GM23248 (cell line): ENCODE measurements around the gene CSMD2. TPM values are rescaled to one million over a fixed set of nuclear protein-coding genes. Genes with fewer than 3 reads are reported as not detected.

ENCODE experiments used
- DNase-seq: peaks from one replicate; pipeline ENCODE4 v3.0.0-alpha.2; 2015
- H2AFZ ChIP-seq: fragments of 200-600 bp; sonication (generic); 2 replicates; pipeline ENCODE4 v1.6.1; 2016; ENCODE audit warnings: antibody characterized with exemption
- H3F3A ChIP-seq: fragments of 200-600 bp; sonication (generic); 2 replicates; pipeline ENCODE4 v1.6.1; 2016; ENCODE audit warnings: mild to moderate bottlenecking, antibody characterized with exemption, mixed run types; ENCODE audit not compliant: insufficient read depth
- H3K27ac ChIP-seq: fragments of 200-600 bp; sonication (generic); 2 replicates; pipeline ENCODE4 v1.5.1; 2016; ENCODE audit warnings: mild to moderate bottlenecking
- H3K27me3 ChIP-seq: fragments of 200-600 bp; sonication (generic); replicated peaks from 2 replicates; pipeline ENCODE4 v1.6.1; 2016; ENCODE audit warnings: mild to moderate bottlenecking; ENCODE audit not compliant: insufficient read depth
- H3K36me3 ChIP-seq: fragments of 200-600 bp; sonication (generic); 2 replicates; pipeline ENCODE4 v1.6.1; 2016; ENCODE audit warnings: low read depth, mild to moderate bottlenecking
- H3K4me1 ChIP-seq: fragments of 200-600 bp; sonication (generic); 2 replicates; pipeline ENCODE4 v1.6.1; 2016; ENCODE audit warnings: mild to moderate bottlenecking; ENCODE audit not compliant: insufficient read depth
- H3K4me2 ChIP-seq: fragments of 200-600 bp; sonication (generic); one replicate; pipeline ENCODE4 v1.6.1; 2016; ENCODE audit warnings: mild to moderate bottlenecking; ENCODE audit not compliant: unreplicated experiment
- H3K4me3 ChIP-seq: fragments of 200-600 bp; sonication (generic); 2 replicates; pipeline ENCODE4 v1.5.1; 2016; ENCODE audit warnings: mild to moderate bottlenecking
- H3K79me2 ChIP-seq: fragments of 200-600 bp; sonication (generic); 2 replicates; pipeline ENCODE4 v1.6.1; 2016; ENCODE audit warnings: mild to moderate bottlenecking; ENCODE audit not compliant: insufficient read depth
- H3K9ac ChIP-seq: fragments of 200-600 bp; sonication (generic); 2 replicates; pipeline ENCODE4 v1.6.1; 2016; ENCODE audit warnings: mild to moderate bottlenecking
- H3K9me2 ChIP-seq: fragments of 200-600 bp; sonication (generic); 2 replicates; pipeline ENCODE4 v1.6.1; 2016; ENCODE audit warnings: mixed run types, mild to moderate bottlenecking, moderate library complexity; ENCODE audit not compliant: insufficient read depth
- H3K9me3 ChIP-seq: fragments of 200-600 bp; sonication (generic); one replicate; pipeline ENCODE4 v1.6.1; 2017; ENCODE audit warnings: low read depth
- H4K20me1 ChIP-seq: fragments of 200-600 bp; sonication (generic); 2 replicates; pipeline ENCODE4 v1.6.0; 2016; ENCODE audit not compliant: insufficient read depth
- EZH2 ChIP-seq: fragments of 200-600 bp; sonication (generic); IDR thresholded peaks from 2 replicates; pipeline ENCODE4 v1.6.1; 2018; ENCODE audit warnings: antibody characterized with exemption, mild to moderate bottlenecking; ENCODE audit not compliant: insufficient read depth, poor library complexity, severe bottlenecking
- EZH2phosphoT487 ChIP-seq: fragments of 200-600 bp; sonication (generic); IDR thresholded peaks from 2 replicates; pipeline ENCODE4 v1.6.1; 2018; ENCODE audit warnings: antibody characterized with exemption, moderate library complexity, mild to moderate bottlenecking, low read depth; ENCODE audit not compliant: insufficient read depth
- WGBS, 2 experiments: methylation state at CpG; one replicate each; pipeline ENCODE4 v1.1.6; 2015 to 2017; ENCODE audit warnings: low lambda C conversion rate in 2 of 2, low coverage in 1 of 2; ENCODE audit errors: missing lambda C conversion rate in 2 of 2; 5-methylcytosine and 5-hydroxymethylcytosine counted together
- in situ Hi-C: fragments of 300-500 bp; cut with MboI; formaldehyde crosslinking; loops from 2 replicates; pipeline ENCODE4 v1.15.0; 2020
- polyA plus RNA-seq: library from polyadenylated mRNA; unstranded; fragments of >200 nt; fragmentation: Nextera tagmentation; extraction: Ambion mirVana; gene quantifications from 2 replicates; pipeline ENCODE4 v1.2.1, GENCODE V29; 2016
- total RNA-seq: library from RNA; depleted of rRNA; stranded (reverse); fragments of >200 nt; shearing (Covaris generic); gene quantifications from 2 replicates; pipeline ENCODE4 v1.2.3, GENCODE V29; 2014

CSMD2 gene
- total and polyA plus RNA-seq, 2 experiments from 2014 or later = 4.5 to 7.1 TPM

DNA sequence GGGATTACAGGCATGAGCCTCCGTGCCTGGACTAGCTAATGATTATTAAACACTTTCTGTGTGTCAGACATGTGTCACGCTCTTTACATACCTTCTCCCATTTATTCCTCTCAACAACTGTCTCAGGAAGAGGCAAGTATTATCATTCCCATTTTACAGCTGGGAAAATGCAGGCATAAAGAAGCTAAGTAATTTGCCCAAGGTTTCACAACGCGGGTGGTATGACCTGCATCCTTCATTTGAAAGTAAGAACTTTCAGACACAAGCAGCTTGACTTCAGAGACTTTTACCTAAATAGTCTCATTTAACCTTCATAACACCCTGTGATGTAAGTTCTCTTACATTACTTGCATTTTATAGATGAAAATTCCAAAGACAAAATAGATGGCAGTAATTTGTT lies 693.6 kb downstream of the CSMD2 start:
- Histone ChIP-seq H3K79me2 (peaks cover 38% of the 10 kb centered on the region), H2AFZ (peak overlapping the region; percentile 92), H3K9ac (peak overlapping the region; percentile 52; the same call in 1 of the 2 replicates), H3K9me2 (no peaks in the 10 kb centered on the region), H3K4me1 (peaks cover 33% of the 10 kb centered on the region), H3K4me2 (no peak overlapping the region), H3F3A (peaks cover 20% of the 10 kb centered on the region), H3K36me3 (no peaks in the 10 kb centered on the region), H4K20me1 (no peaks in the 10 kb centered on the region), H3K4me3 (no peak overlapping the region), H3K27ac (peak overlapping the region; percentile 61; the same call in 1 of the 2 replicates), H3K27me3 (no peaks in the 10 kb centered on the region), H3K9me3 (no peaks in the 10 kb centered on the region)
- WGBS, 2 experiments = 91 to 95% methylated on average over 4 of the region's 4 CpGs
- no peak for DNase-seq
- TF ChIP-seq EZH2 (no peak), EZH2phosphoT487 (no peak)
- in situ Hi-C loops = loop anchor here (25.0 kb wide), 1 partner anchor 184 kb away; no protein-coding TSS in a partner anchor

GRCh38 chr1:33470495-33471012 lies 694.5 kb downstream of the CSMD2 start:
- TF ChIP-seq EZH2phosphoT487 (no peak), EZH2 (no peak)
- peak overlapping the region; percentile 43 for H3K4me2 ChIP-seq
- H3K79me2 ChIP-seq = peaks cover 30% of the 10 kb centered on the region
- peaks cover 33% of the 10 kb centered on the region for H3K4me1 ChIP-seq
- no peaks in the 10 kb centered on the region for H3K36me3 ChIP-seq
- H3K4me3 ChIP-seq = no peak overlapping the region
- 4 to 5% methylated on average over 11 of the region's 11 CpGs for WGBS, 2 experiments
- DNase-seq = peak; percentile 94
- H3F3A ChIP-seq = peaks cover 20% of the 10 kb centered on the region
- peak overlapping the region; percentile 16; the same call in 1 of the 2 replicates for H3K9ac ChIP-seq
- no peaks in the 10 kb centered on the region for H4K20me1 ChIP-seq
- H3K27ac ChIP-seq = peak overlapping the region; percentile 61
- H2AFZ ChIP-seq = peak overlapping the region; percentile 71
- H3K9me2 ChIP-seq = no peaks in the 10 kb centered on the region
- no peaks in the 10 kb centered on the region for H3K9me3 ChIP-seq
- in situ Hi-C loops = loop anchor here (25.0 kb wide), 1 partner anchor 183 kb away; no protein-coding TSS in a partner anchor
- no peaks in the 10 kb centered on the region for H3K27me3 ChIP-seq

- no peaks in the 10 kb centered on the region for H3K36me3 ChIP-seq
- H2AFZ ChIP-seq = no peak overlapping the region
- TF ChIP-seq EZH2phosphoT487 = no peak
- TF ChIP-seq EZH2 = no peak
- H3K79me2 ChIP-seq = peaks cover 22% of the 10 kb centered on the region
- 100% methylated on average over 2 of the region's 2 CpGs for WGBS, 2 experiments
- H3K4me1 ChIP-seq = peaks cover 33% of the 10 kb centered on the region
- H3K4me2 ChIP-seq = peak overlapping the region; percentile 43
- no peak overlapping the region for H3K9ac ChIP-seq
- in situ Hi-C loops = loop anchor here (25.0 kb wide), 1 partner anchor 182 kb away; no protein-coding TSS in a partner anchor
- H3F3A ChIP-seq = peaks cover 20% of the 10 kb centered on the region
- H3K4me3 ChIP-seq = no peak overlapping the region
- H4K20me1 ChIP-seq = no peaks in the 10 kb centered on the region
- no peak for DNase-seq
- H3K27me3 ChIP-seq = no peaks in the 10 kb centered on the region
- no peak overlapping the region for H3K27ac ChIP-seq
- H3K9me2 ChIP-seq = no peaks in the 10 kb centered on the region
- H3K9me3 ChIP-seq = no peaks in the 10 kb centered on the region
Measured at GRCh38 chr1:33469691-33470090, 695.3 kb downstream of the CSMD2 start.

DNA sequence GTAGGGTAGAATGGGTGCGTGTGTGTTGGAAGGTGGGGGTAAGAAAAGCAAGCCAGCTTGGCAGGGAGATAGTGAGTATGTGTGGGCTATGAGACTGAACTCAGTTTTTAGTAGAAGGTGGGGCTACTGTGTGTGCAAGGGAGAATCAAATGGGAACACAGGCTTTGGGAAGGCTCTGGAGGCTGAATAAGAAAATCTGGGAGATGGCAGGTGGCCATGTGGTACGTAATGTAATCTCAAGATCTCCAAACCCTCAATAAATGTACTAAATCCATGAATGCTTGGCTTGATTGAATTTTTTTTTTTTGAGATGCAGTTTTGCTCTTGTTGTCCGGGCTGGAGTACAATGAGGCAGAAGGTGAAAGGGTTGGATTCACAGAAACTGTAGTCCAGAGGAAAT lies 696.1 kb downstream of the CSMD2 start:
- H3K9ac ChIP-seq = no peak overlapping the region
- no peak overlapping the region for H3K27ac ChIP-seq
- H3K79me2 ChIP-seq = peaks cover 15% of the 10 kb centered on the region
- no peak overlapping the region for H3K4me3 ChIP-seq
- H4K20me1 ChIP-seq = no peaks in the 10 kb centered on the region
- H2AFZ ChIP-seq = no peak overlapping the region
- no peaks in the 10 kb centered on the region for H3K36me3 ChIP-seq
- H3K27me3 ChIP-seq = no peaks in the 10 kb centered on the region
- peaks cover 29% of the 10 kb centered on the region for H3K4me1 ChIP-seq
- TF ChIP-seq EZH2phosphoT487 (no peak), EZH2 (no peak)
- in situ Hi-C loops = loop anchor here (25.0 kb wide), 1 partner anchor 182 kb away; no protein-coding TSS in a partner anchor
- peaks cover 20% of the 10 kb centered on the region for H3F3A ChIP-seq
- WGBS, 2 experiments = 84 to 89% methylated on average over 3 of the region's 3 CpGs
- no peak for DNase-seq
- H3K4me2 ChIP-seq = no peak overlapping the region
- H3K9me2 ChIP-seq = no peaks in the 10 kb centered on the region
- H3K9me3 ChIP-seq = no peaks in the 10 kb centered on the region
